Neutrophil (primary cell): ENCODE results near the gene PER3.

ENCODE experiments used
- H3K27ac ChIP-seq: fragments of 200-600 bp; sonication (generic); 2 replicates; pipeline ENCODE4 v1.5.1; 2016; ENCODE audit warnings: mild to moderate bottlenecking, moderate library complexity
- H3K27me3 ChIP-seq: fragments of 200-600 bp; sonication (generic); 2 replicates; pipeline ENCODE4 v1.6.0; 2016; ENCODE audit warnings: mild to moderate bottlenecking
- H3K36me3 ChIP-seq: fragments of 200-600 bp; sonication (generic); 2 replicates; pipeline ENCODE4 v1.5.1; 2017
- H3K4me1 ChIP-seq, 2 experiments: fragments of 200-600 bp in 1 of 2; sonication (generic) in 1 of 2; 1 replicate in 1 of 2; 2 replicates in 1 of 2; pipeline versions ENCODE4 v1.5.1 to v1.6.1; 2013 to 2016; ENCODE audit warnings: low read depth in 1 of 2, low read length in 1 of 2, mild to moderate bottlenecking in 1 of 2, moderate library complexity in 1 of 2; ENCODE audit not compliant: control insufficient read depth in 1 of 2, insufficient read depth in 1 of 2
- H3K4me3 ChIP-seq, 2 experiments: fragments of 200-600 bp in 1 of 2; sonication (generic) in 1 of 2; 1 replicate in 1 of 2; 2 replicates in 1 of 2; pipeline ENCODE4 v1.5.1; 2013 to 2016; ENCODE audit warnings: low read depth in 1 of 2, low read length in 1 of 2, mild to moderate bottlenecking in 1 of 2, moderate library complexity in 1 of 2
- H3K9me3 ChIP-seq: fragments of 200-600 bp; sonication (generic); 2 replicates; pipeline ENCODE4 v1.5.1; 2016
- TF ChIP-seq, protein P1 (sequence below): fragments of 200-600 bp; sonication (generic); IDR thresholded peaks from 2 replicates; pipeline ENCODE4 v1.5.1; 2016; ENCODE audit warnings: antibody characterized with exemption

Gene PER3

DNA sequence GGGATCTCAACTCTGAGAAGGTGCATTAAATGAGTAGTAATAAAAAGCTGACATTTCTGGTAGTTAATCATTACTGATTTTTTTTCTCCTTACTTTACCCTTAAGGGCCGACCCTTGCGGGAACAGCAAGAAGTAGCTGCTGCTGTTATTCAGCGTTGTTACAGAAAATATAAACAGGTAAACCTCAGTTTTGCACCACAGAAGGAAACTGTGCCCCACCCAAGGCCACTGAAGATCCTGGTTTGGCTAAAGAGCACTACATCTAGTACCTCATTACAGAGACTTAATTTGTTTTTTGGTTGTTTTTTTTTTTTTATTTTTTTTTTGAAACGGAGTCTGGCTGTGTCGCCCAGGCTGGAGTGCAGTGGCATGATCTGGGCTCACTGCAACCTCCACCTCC, 36.5 kb upstream of the PER3 start:
- TF ChIP-seq, protein P1, sequence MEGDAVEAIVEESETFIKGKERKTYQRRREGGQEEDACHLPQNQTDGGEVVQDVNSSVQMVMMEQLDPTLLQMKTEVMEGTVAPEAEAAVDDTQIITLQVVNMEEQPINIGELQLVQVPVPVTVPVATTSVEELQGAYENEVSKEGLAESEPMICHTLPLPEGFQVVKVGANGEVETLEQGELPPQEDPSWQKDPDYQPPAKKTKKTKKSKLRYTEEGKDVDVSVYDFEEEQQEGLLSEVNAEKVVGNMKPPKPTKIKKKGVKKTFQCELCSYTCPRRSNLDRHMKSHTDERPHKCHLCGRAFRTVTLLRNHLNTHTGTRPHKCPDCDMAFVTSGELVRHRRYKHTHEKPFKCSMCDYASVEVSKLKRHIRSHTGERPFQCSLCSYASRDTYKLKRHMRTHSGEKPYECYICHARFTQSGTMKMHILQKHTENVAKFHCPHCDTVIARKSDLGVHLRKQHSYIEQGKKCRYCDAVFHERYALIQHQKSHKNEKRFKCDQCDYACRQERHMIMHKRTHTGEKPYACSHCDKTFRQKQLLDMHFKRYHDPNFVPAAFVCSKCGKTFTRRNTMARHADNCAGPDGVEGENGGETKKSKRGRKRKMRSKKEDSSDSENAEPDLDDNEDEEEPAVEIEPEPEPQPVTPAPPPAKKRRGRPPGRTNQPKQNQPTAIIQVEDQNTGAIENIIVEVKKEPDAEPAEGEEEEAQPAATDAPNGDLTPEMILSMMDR = no peak
- peaks cover 10 to 13% of the 10 kb centered on the region in 2 experiments for H3K4me1 ChIP-seq
- H3K4me3 ChIP-seq = no peak overlapping the region
- no peaks in the 10 kb centered on the region for H3K36me3 ChIP-seq
- H3K27me3 ChIP-seq = no peaks in the 10 kb centered on the region
- no peak overlapping the region for H3K27ac ChIP-seq
- H3K9me3 ChIP-seq = no peaks in the 10 kb centered on the region

- TF ChIP-seq, protein P1 = no peak
- H3K4me1 ChIP-seq = peaks cover 25 to 28% of the 10 kb centered on the region in 2 experiments
- H3K9me3 ChIP-seq = no peaks in the 10 kb centered on the region
- no peak overlapping the region for H3K27ac ChIP-seq
- H3K4me3 ChIP-seq = no peak overlapping the region
- no peaks in the 10 kb centered on the region for H3K36me3 ChIP-seq
- no peaks in the 10 kb centered on the region for H3K27me3 ChIP-seq
Measured at GRCh38 chr1:7749126-7749525, 35.0 kb upstream of the PER3 start.

DNA sequence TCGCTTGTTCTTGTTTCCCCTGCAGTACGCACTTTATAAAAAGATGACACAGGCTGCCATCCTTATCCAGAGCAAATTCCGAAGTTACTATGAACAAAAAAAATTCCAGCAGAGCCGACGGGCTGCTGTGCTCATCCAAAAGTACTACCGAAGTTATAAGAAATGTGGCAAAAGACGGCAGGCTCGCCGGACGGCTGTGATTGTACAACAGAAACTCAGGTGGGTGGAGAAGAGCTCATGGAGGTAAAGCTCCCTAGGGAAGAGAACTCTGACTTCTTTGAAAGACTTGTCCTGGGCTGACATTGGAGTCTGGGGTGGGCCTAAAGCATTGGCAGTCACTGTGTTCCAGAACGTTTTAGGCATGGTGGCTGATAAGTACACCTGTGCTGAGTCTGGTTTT, 32.9 kb upstream of the PER3 start:
- Histone ChIP-seq H3K27ac (no peak overlapping the region), H3K27me3 (no peaks in the 10 kb centered on the region), H3K36me3 (no peaks in the 10 kb centered on the region), H3K9me3 (no peaks in the 10 kb centered on the region), H3K4me3 (no peak overlapping the region), H3K4me1 (peaks cover 28 to 30% of the 10 kb centered on the region in 2 experiments)
- TF ChIP-seq, protein P1 = no peak

DNA sequence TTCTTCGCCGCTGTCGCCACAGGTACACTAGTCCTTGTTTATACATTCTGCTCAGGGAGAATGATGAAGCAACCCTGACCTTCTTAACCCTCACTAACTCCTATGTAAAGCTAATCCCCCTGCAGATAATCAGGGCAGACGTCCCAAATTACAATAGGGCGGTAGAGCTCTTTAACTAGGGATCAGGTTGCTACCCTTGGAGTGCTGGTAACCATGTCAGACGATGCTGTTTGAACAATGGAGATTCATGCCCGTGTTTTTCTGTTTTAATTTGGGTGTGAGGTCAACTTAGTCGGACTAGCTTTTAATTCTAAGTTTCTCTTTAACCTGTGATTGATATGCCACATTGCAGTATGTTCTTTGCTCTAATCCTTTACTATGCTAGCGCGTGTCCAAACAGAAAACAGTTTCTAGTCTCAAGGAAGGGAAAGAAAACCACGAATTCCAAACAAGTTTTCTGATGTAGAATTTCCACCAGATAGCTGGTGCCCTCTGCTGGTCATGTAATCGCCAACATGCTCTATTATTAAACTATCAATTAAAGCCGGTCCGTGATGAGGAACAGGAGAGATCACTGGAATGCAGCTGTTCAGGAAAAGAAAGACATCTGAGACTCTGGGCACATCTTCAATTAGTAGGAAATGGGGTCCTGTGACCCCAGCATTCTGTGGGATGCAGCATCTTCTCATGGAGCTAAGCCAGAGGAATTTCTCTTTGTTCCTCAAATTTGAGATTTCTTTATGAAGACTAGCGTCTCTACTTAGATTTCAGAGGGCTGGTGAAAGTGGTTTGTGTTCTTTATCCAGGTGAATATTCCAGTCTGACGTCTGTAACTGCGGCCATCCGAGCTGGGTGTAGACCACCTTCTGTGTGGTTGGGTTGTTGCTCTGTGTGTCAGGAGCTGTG, 31.3 kb upstream of the PER3 start:
- Histone ChIP-seq H3K36me3 (no peaks in the 10 kb centered on the region), H3K4me3 (peak overlapping the region; percentile 6 to 12), H3K4me1 (peaks cover 28 to 30% of the 10 kb centered on the region in 2 experiments), H3K27me3 (no peaks in the 10 kb centered on the region), H3K27ac (peak overlapping the region; percentile 60), H3K9me3 (no peaks in the 10 kb centered on the region)
- TF ChIP-seq, protein P1 = peak; percentile 60

DNA sequence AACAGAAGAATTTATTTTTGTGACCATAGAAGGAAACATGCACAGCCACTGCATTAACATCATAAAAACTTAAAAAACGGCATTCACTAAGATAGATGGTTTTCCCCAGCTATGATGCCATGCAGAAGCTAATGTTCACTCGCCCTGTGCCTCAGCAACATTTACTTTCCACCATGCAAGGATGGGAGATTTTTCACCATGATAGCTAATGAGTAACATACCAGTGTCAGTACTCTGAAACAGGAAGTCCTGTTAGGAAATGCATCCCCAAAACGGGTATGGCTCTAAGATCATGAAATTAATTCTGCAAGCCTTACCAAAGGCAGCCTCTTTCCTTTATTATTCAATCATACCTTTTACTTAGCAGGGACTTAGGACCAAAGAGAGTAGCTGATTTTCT, 30.4 kb upstream of the PER3 start:
- H3K36me3 ChIP-seq = no peaks in the 10 kb centered on the region
- TF ChIP-seq, protein P1 = no peak
- peak overlapping the region in 1 of 2 experiments; percentile 12 for H3K4me3 ChIP-seq
- peaks cover 26 to 27% of the 10 kb centered on the region in 2 experiments for H3K4me1 ChIP-seq
- no peaks in the 10 kb centered on the region for H3K27me3 ChIP-seq
- peak overlapping the region; percentile 60 for H3K27ac ChIP-seq
- H3K9me3 ChIP-seq = no peaks in the 10 kb centered on the region
